ENCODE data around the gene RAB3A.

RAB3A gene

GRCh38 chr19:18172331-18173053 is 31.4 kb downstream of the RAB3A start:
- peak overlapping the region; percentile 88 for H3K9ac ChIP-seq (ENCODE audit: low read length)
- peaks cover 65% of the 10 kb centered on the region for H3K4me1 ChIP-seq (ENCODE audit: low read length)
- H3K27me3 ChIP-seq (ENCODE audit: low read depth, low read length) = no peaks in the 10 kb centered on the region
- peaks cover 39% of the 10 kb centered on the region for H3K79me2 ChIP-seq (ENCODE audit: low read length)
- H3K4me2 ChIP-seq (ENCODE audit: low read length) = peak overlapping the region; percentile 89
- TF ChIP-seq EZH2phosphoT487 (IDR thresholded peaks at IDR 0.05; ENCODE audit: low read depth) = no peak
- TF ChIP-seq CTCF (IDR thresholded peaks at IDR 0.05; ENCODE audit: low read depth, low read length) = no peak
- peak overlapping the region; percentile 84 for H3K4me3 ChIP-seq (ENCODE audit: low read length)
- no peak overlapping the region for H2AFZ ChIP-seq (ENCODE audit: low read depth, low read length)
- H3K27ac ChIP-seq (ENCODE audit: low read length) = peak overlapping the region; percentile 96
- peaks cover 21% of the 10 kb centered on the region for H4K20me1 ChIP-seq (ENCODE audit: insufficient read depth, low read length)
- H3K36me3 ChIP-seq (replicated peaks; ENCODE audit: low read depth, low read length) = peaks cover 49% of the 10 kb centered on the region
- no peaks in the 10 kb centered on the region for H3K9me3 ChIP-seq (ENCODE audit: insufficient read depth, low read length)

GRCh38 chr19:18171605-18172327 is 32.1 kb downstream of the RAB3A start:
- H2AFZ ChIP-seq (ENCODE audit: low read depth, low read length) = no peak overlapping the region
- peak overlapping the region; percentile 88 for H3K9ac ChIP-seq (ENCODE audit: low read length)
- H3K79me2 ChIP-seq (ENCODE audit: low read length) = peaks cover 38% of the 10 kb centered on the region
- H3K4me3 ChIP-seq (ENCODE audit: low read length) = no peak overlapping the region
- peaks cover 15% of the 10 kb centered on the region for H4K20me1 ChIP-seq (ENCODE audit: insufficient read depth, low read length)
- H3K36me3 ChIP-seq (replicated peaks; ENCODE audit: low read depth, low read length) = peaks cover 49% of the 10 kb centered on the region
- H3K9me3 ChIP-seq (ENCODE audit: insufficient read depth, low read length) = no peaks in the 10 kb centered on the region
- no peaks in the 10 kb centered on the region for H3K27me3 ChIP-seq (ENCODE audit: low read depth, low read length)
- H3K4me1 ChIP-seq (ENCODE audit: low read length) = peaks cover 65% of the 10 kb centered on the region
- peak overlapping the region; percentile 96 for H3K27ac ChIP-seq (ENCODE audit: low read length)
- no peak for TF ChIP-seq CTCF (IDR thresholded peaks at IDR 0.05; ENCODE audit: low read depth, low read length)
- H3K4me2 ChIP-seq (ENCODE audit: low read length) = peak overlapping the region; percentile 89

- H3K4me2 ChIP-seq (ENCODE audit: low read length) = peak overlapping the region; percentile 42
- peaks cover 65% of the 10 kb centered on the region for H3K4me1 ChIP-seq (ENCODE audit: low read length)
- peak overlapping the region; percentile 36; the same call in 1 of the 2 replicates for H3K9ac ChIP-seq (ENCODE audit: low read length)
- no peaks in the 10 kb centered on the region for H3K9me3 ChIP-seq (ENCODE audit: insufficient read depth, low read length)
- TF ChIP-seq CTCF (IDR thresholded peaks at IDR 0.05; ENCODE audit: low read depth, low read length) (no peak), EZH2phosphoT487 (IDR thresholded peaks at IDR 0.05; ENCODE audit: low read depth) (no peak)
- H3K4me3 ChIP-seq (ENCODE audit: low read length) = peak overlapping the region; percentile 5; the same call in 1 of the 2 replicates
- peak overlapping the region; percentile 96 for H3K27ac ChIP-seq (ENCODE audit: low read length)
- no peaks in the 10 kb centered on the region for H3K27me3 ChIP-seq (ENCODE audit: low read depth, low read length)
- H4K20me1 ChIP-seq (ENCODE audit: insufficient read depth, low read length) = peaks cover 9% of the 10 kb centered on the region
- peaks cover 32% of the 10 kb centered on the region for H3K79me2 ChIP-seq (ENCODE audit: low read length)
- peaks cover 43% of the 10 kb centered on the region for H3K36me3 ChIP-seq (replicated peaks; ENCODE audit: low read depth, low read length)
- no peak overlapping the region for H2AFZ ChIP-seq (ENCODE audit: low read depth, low read length)
These were observed 33.1 kb downstream of the RAB3A start for GRCh38 chr19:18170714-18171255.
